ENCODE results near the gene KCNK13. TPM values are rescaled to one million over a fixed set of nuclear protein-coding genes. Genes with fewer than 3 reads are reported as not detected.
"Not testable (repeated sequence)": the region's sequence is repeated elsewhere in the genome, so short reads cannot be mapped to it uniquely, and the experiment has no call there.

Gene KCNK13
- total RNA-seq, 1 experiment from 2014 or later, result not detected

- H3K27me3 Mint-ChIP-seq (ENCODE audit: insufficient read depth, unreplicated experiment), result peaks cover 30% of the 10 kb centered on the region
- no peaks in the 10 kb centered on the region for H3K4me1 Mint-ChIP-seq (ENCODE audit: insufficient read depth, unreplicated experiment)
- BruUV-seq (replicated peaks), result no TSS peak
- intact Hi-C loops (cut with micrococcal nuclease), result no loop called here
- no peak for DNase-seq (ENCODE audit: unreplicated experiment)
- POLR2A ChIA-PET, result no interaction called here
- no peak for TF ChIP-seq CTCF (IDR thresholded peaks at IDR 0.05; ENCODE audit: unreplicated experiment)
- CTCF ChIA-PET, result no interaction called here
- no peak overlapping the region for H3K27ac Mint-ChIP-seq (ENCODE audit: low read depth, unreplicated experiment)
- H3K36me3 Mint-ChIP-seq (ENCODE audit: insufficient read depth, unreplicated experiment), result no peaks in the 10 kb centered on the region
- no peak overlapping the region for H3K4me3 Mint-ChIP-seq (ENCODE audit: unreplicated experiment)
- no peaks in the 10 kb centered on the region for H3K9me3 Mint-ChIP-seq (ENCODE audit: unreplicated experiment)
Measured at GRCh38 chr14:90198541-90199060, 136.8 kb downstream of the KCNK13 start.

- H3K36me3 Mint-ChIP-seq (ENCODE audit: insufficient read depth, unreplicated experiment); BruUV-seq (replicated peaks); H3K27ac Mint-ChIP-seq (ENCODE audit: low read depth, unreplicated experiment); H3K4me3 Mint-ChIP-seq (ENCODE audit: unreplicated experiment); H3K9me3 Mint-ChIP-seq (ENCODE audit: unreplicated experiment); CTCF ChIA-PET; H3K4me1 Mint-ChIP-seq (ENCODE audit: insufficient read depth, unreplicated experiment); intact Hi-C loops (cut with micrococcal nuclease); POLR2A ChIA-PET; DNase-seq (ENCODE audit: unreplicated experiment): not testable (repeated sequence)
- H3K27me3 Mint-ChIP-seq (ENCODE audit: insufficient read depth, unreplicated experiment), result peaks cover 30% of the 10 kb centered on the region
Measured at GRCh38 chr14:90200546-90200945, 138.8 kb downstream of the KCNK13 start.

GRCh38 chr14:90201344-90201743 lies 139.6 kb downstream of the KCNK13 start:
- CTCF ChIA-PET, result interaction anchor here (0.6 to 1.0 kb wide), 2 partner anchors 12 to 1993 kb away, joined by 3 read pairs; no protein-coding TSS in a partner anchor
- Mint-ChIP-seq H3K9me3 (ENCODE audit: unreplicated experiment) (no peaks in the 10 kb centered on the region), H3K4me3 (ENCODE audit: unreplicated experiment) (no peak overlapping the region), H3K4me1 (ENCODE audit: insufficient read depth, unreplicated experiment) (no peaks in the 10 kb centered on the region), H3K27me3 (ENCODE audit: insufficient read depth, unreplicated experiment) (peaks cover 27% of the 10 kb centered on the region), H3K27ac (ENCODE audit: low read depth, unreplicated experiment) (no peak overlapping the region), H3K36me3 (ENCODE audit: insufficient read depth, unreplicated experiment) (no peaks in the 10 kb centered on the region)
- intact Hi-C loops (cut with micrococcal nuclease), result no loop called here
- no peak for DNase-seq (ENCODE audit: unreplicated experiment)
- POLR2A ChIA-PET, result no interaction called here
- no peak for TF ChIP-seq CTCF (IDR thresholded peaks at IDR 0.05; ENCODE audit: unreplicated experiment)
- no TSS peak for BruUV-seq (replicated peaks)

GRCh38 chr14:90204516-90204915 lies 142.7 kb downstream of the KCNK13 start:
- POLR2A ChIA-PET, result interaction anchor here (0.6 kb wide), 1 partner anchor 222 kb away, joined by 3 read pairs; no protein-coding TSS in a partner anchor

More at GRCh38 chr14:90204516-90204915, 142.7 kb downstream of the KCNK13 start:
- no peaks in the 10 kb centered on the region for H3K36me3 Mint-ChIP-seq (ENCODE audit: insufficient read depth, unreplicated experiment)
- no peak for DNase-seq (ENCODE audit: unreplicated experiment)
- BruUV-seq (replicated peaks), result no TSS peak
- intact Hi-C loops (cut with micrococcal nuclease), result no loop called here
- no peaks in the 10 kb centered on the region for H3K9me3 Mint-ChIP-seq (ENCODE audit: unreplicated experiment)
- CTCF ChIA-PET, result interaction anchor here (1.3 kb wide), 1 partner anchor 30 kb away, joined by 5 read pairs; no protein-coding TSS in a partner anchor
- no peak overlapping the region for H3K4me3 Mint-ChIP-seq (ENCODE audit: unreplicated experiment)
- no peak overlapping the region for H3K27ac Mint-ChIP-seq (ENCODE audit: low read depth, unreplicated experiment)
- no peak for TF ChIP-seq CTCF (IDR thresholded peaks at IDR 0.05; ENCODE audit: unreplicated experiment)
- no peaks in the 10 kb centered on the region for H3K4me1 Mint-ChIP-seq (ENCODE audit: insufficient read depth, unreplicated experiment)
- peaks cover 11% of the 10 kb centered on the region for H3K27me3 Mint-ChIP-seq (ENCODE audit: insufficient read depth, unreplicated experiment)

Measured in MCF 10A (cell line).